Measurements from ENCODE around the gene INHA.

Gene INHA

GRCh38 chr2:219537657-219538488 lies 34.2 kb upstream of the INHA start:
- H3K9me3 Mint-ChIP-seq: no peaks in the 10 kb centered on the region
- H3K4me1 Mint-ChIP-seq: peaks cover 11% of the 10 kb centered on the region
- no peak overlapping the region for H3K27ac Mint-ChIP-seq
- ATAC-seq: no peak
- H3K36me3 Mint-ChIP-seq: peaks cover 14% of the 10 kb centered on the region
- H3K4me3 Mint-ChIP-seq: no peak overlapping the region
- peaks cover 78% of the 10 kb centered on the region for H3K27me3 Mint-ChIP-seq

- Mint-ChIP-seq H3K36me3 (peaks cover 14% of the 10 kb centered on the region), H3K9me3 (no peaks in the 10 kb centered on the region), H3K4me1 (peaks cover 12% of the 10 kb centered on the region), H3K4me3 (no peak overlapping the region), H3K27me3 (peaks cover 71% of the 10 kb centered on the region), H3K27ac (no peak overlapping the region)
- ATAC-seq: no peak
Observed at GRCh38 chr2:219538504-219538951, 33.6 kb upstream of the INHA start.

GRCh38 chr2:219538956-219539788 lies 32.9 kb upstream of the INHA start:
- no peak for ATAC-seq
- H3K9me3 Mint-ChIP-seq: no peaks in the 10 kb centered on the region

GRCh38 chr2:219539926-219540678 lies 32.0 kb upstream of the INHA start:
- Mint-ChIP-seq H3K4me3 (no peak overlapping the region), H3K9me3 (no peaks in the 10 kb centered on the region), H3K4me1 (peaks cover 20% of the 10 kb centered on the region), H3K27me3 (peaks cover 76% of the 10 kb centered on the region), H3K27ac (no peak overlapping the region), H3K36me3 (peaks cover 14% of the 10 kb centered on the region)
- no peak for ATAC-seq

More at GRCh38 chr2:219538956-219539788, 32.9 kb upstream of the INHA start:
- Mint-ChIP-seq H3K27ac (no peak overlapping the region), H3K36me3 (peaks cover 14% of the 10 kb centered on the region), H3K4me3 (no peak overlapping the region), H3K27me3 (peaks cover 70% of the 10 kb centered on the region), H3K4me1 (peaks cover 14% of the 10 kb centered on the region)

- peaks cover 20% of the 10 kb centered on the region for H3K4me1 Mint-ChIP-seq
Observed at GRCh38 chr2:219540784-219541504, 31.2 kb upstream of the INHA start.

GRCh38 chr2:219541611-219542180 lies 30.4 kb upstream of the INHA start:
- peaks cover 20% of the 10 kb centered on the region for H3K4me1 Mint-ChIP-seq
- peaks cover 76% of the 10 kb centered on the region for H3K27me3 Mint-ChIP-seq
- peak; percentile 72 for ATAC-seq
- peak overlapping the region; percentile 33 for H3K4me3 Mint-ChIP-seq
- H3K36me3 Mint-ChIP-seq: peaks cover 14% of the 10 kb centered on the region
- H3K27ac Mint-ChIP-seq: no peak overlapping the region
- no peaks in the 10 kb centered on the region for H3K9me3 Mint-ChIP-seq

More at GRCh38 chr2:219540784-219541504, 31.2 kb upstream of the INHA start:
- Mint-ChIP-seq H3K36me3 (peaks cover 14% of the 10 kb centered on the region), H3K27ac (no peak overlapping the region), H3K27me3 (peaks cover 76% of the 10 kb centered on the region), H3K9me3 (no peaks in the 10 kb centered on the region), H3K4me3 (no peak overlapping the region)
- no peak for ATAC-seq

- H3K4me1 Mint-ChIP-seq: peaks cover 20% of the 10 kb centered on the region
- ATAC-seq: peak; percentile 62
- no peaks in the 10 kb centered on the region for H3K9me3 Mint-ChIP-seq
- no peak overlapping the region for H3K27ac Mint-ChIP-seq
- peaks cover 14% of the 10 kb centered on the region for H3K36me3 Mint-ChIP-seq
- peaks cover 76% of the 10 kb centered on the region for H3K27me3 Mint-ChIP-seq
- H3K4me3 Mint-ChIP-seq: peak overlapping the region; percentile 77
Observed at GRCh38 chr2:219542931-219543595, 29.0 kb upstream of the INHA start.

- Mint-ChIP-seq H3K36me3 (peaks cover 11% of the 10 kb centered on the region), H3K9me3 (no peaks in the 10 kb centered on the region), H3K4me3 (peak within 1 kb of the TSS; percentile 79), H3K4me1 (peaks cover 20% of the 10 kb centered on the region), H3K27me3 (peaks cover 76% of the 10 kb centered on the region), H3K27ac (no peak within 1 kb of the TSS)
- peak; percentile 88 for ATAC-seq
Observed at GRCh38 chr2:219543596-219544358, 28.3 kb upstream of the INHA start, which contains the start of the genes CHPF and TMEM198. Gene CHPF, minus strand, starts transcription at chr2:219543809. Its CDS starts 271 bp downstream, at chr2:219543538. Gene TMEM198, plus strand, starts transcription at chr2:219544028. Its CDS starts 700 bp downstream, at chr2:219544728.

GRCh38 chr2:219544567-219544966 lies 27.5 kb upstream of the INHA start:
- Mint-ChIP-seq H3K36me3 (peaks cover 6% of the 10 kb centered on the region), H3K27me3 (peaks cover 76% of the 10 kb centered on the region), H3K4me1 (peaks cover 20% of the 10 kb centered on the region), H3K27ac (no peak overlapping the region), H3K9me3 (no peaks in the 10 kb centered on the region), H3K4me3 (peak overlapping the region; percentile 79)
- ATAC-seq: no peak

- Mint-ChIP-seq H3K4me1 (peaks cover 20% of the 10 kb centered on the region), H3K4me3 (no peak overlapping the region), H3K27ac (no peak overlapping the region), H3K9me3 (no peaks in the 10 kb centered on the region), H3K27me3 (peaks cover 75% of the 10 kb centered on the region), H3K36me3 (no peaks in the 10 kb centered on the region)
- no peak for ATAC-seq
Observed at GRCh38 chr2:219545295-219545942, 26.7 kb upstream of the INHA start.

GRCh38 chr2:219545943-219546352 lies 26.2 kb upstream of the INHA start:
- no peaks in the 10 kb centered on the region for H3K9me3 Mint-ChIP-seq
- H3K4me3 Mint-ChIP-seq: no peak overlapping the region
- peaks cover 75% of the 10 kb centered on the region for H3K27me3 Mint-ChIP-seq
- H3K27ac Mint-ChIP-seq: no peak overlapping the region
- ATAC-seq: no peak
- peaks cover 24% of the 10 kb centered on the region for H3K4me1 Mint-ChIP-seq
- no peaks in the 10 kb centered on the region for H3K36me3 Mint-ChIP-seq

GRCh38 chr2:219547621-219548020 lies 24.5 kb upstream of the INHA start:
- no peaks in the 10 kb centered on the region for H3K9me3 Mint-ChIP-seq
- H3K36me3 Mint-ChIP-seq: no peaks in the 10 kb centered on the region
- H3K4me3 Mint-ChIP-seq: no peak overlapping the region
- peaks cover 27% of the 10 kb centered on the region for H3K4me1 Mint-ChIP-seq
- peaks cover 83% of the 10 kb centered on the region for H3K27me3 Mint-ChIP-seq
- no peak for ATAC-seq
- H3K27ac Mint-ChIP-seq: no peak overlapping the region

- Mint-ChIP-seq H3K4me3 (no peak overlapping the region), H3K27ac (no peak overlapping the region), H3K9me3 (no peaks in the 10 kb centered on the region), H3K36me3 (no peaks in the 10 kb centered on the region), H3K4me1 (peaks cover 23% of the 10 kb centered on the region), H3K27me3 (peaks cover 91% of the 10 kb centered on the region)
- no peak for ATAC-seq
Observed at GRCh38 chr2:219548990-219549389, 23.1 kb upstream of the INHA start.

All from stimulated activated memory B cell treated with anti-CD40 and anti-IgM and Interleukin-4, amounts not matched to agents 10 μg/mL and 1 μg/mL and 100 μg/mL, for 72 hours (primary cell).